ENCODE data around the gene RBCK1.

RBCK1 gene

DNA sequence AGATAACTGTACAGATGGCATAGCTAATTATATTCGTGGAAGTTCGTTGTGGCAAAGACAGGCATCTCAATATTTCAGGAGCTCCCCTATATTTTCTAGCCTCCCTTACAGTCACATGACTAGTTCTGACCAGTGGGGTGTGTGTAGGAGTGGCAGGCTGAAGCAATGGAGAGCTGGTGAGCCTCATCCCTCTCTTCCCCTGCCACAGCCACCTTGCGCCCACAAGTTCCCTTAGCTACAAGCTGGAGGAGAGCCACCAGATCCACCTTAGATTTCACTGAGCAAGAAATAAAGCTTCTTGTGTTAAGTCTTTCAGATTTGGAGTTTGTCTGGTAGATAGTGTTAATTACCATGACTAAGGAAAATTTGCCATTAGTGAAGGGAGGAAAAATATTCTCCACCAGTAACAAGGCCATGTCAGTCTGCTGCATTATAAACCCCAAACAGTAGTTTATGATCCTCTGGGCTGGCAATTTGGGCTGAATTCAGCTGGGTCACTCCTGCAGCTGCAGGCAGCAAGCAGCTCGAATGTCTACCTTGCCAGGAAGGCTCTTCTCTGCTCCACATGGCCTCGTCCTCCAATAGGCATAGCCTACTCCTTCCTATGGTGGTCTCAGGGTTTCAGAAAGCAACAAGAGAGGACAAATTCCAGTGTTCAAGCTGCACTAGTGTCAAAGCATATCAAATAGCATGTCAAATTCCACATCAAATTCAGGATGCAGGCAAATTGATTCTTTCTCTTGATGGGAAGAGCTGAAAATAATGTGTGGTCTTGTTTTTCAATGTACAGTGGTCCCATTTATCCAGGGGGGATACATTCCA, 7.4 kb upstream of the RBCK1 start:
- DNase-seq: no peak

DNA sequence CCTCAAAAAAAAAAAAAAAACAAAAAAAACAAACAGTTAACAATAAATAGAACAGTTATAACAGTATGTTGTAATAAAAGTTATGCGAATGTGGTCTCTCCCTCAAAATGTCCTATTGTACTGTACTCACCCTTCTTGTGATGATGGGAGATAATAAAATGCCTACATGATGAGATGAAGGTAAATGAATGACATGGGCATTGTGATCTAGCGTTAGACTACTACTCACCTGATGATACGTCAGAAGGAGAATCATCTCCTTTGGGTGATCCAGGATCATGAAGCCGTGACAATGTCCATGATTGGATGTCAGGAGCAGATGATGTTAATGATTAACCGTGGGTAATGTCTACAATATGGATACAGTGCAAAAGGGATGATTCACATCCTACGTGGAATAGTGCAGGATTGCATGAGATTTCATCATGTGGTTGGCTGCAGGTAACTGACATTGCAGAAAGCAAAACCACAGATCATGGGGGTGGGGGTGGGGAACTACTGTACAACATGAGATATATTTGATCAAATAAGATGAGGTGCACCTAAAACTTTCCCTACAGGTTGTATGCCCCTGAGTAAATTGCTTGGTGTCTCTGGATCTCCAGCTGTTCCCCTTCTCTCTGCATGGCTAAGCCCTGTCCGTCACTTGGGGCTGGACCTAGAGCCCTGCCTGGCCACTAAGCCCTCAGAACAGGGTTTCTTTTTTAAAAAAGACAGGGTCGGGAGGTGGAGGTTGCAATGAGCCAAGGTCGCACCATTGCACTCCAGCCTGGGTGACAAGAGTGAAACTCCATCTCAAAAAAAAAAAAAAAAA, 6.2 kb upstream of the RBCK1 start:
- no peak for DNase-seq

- DNase-seq: no peak
Measured at GRCh38 chr20:402496-402885, 5.6 kb upstream of the RBCK1 start.

DNA sequence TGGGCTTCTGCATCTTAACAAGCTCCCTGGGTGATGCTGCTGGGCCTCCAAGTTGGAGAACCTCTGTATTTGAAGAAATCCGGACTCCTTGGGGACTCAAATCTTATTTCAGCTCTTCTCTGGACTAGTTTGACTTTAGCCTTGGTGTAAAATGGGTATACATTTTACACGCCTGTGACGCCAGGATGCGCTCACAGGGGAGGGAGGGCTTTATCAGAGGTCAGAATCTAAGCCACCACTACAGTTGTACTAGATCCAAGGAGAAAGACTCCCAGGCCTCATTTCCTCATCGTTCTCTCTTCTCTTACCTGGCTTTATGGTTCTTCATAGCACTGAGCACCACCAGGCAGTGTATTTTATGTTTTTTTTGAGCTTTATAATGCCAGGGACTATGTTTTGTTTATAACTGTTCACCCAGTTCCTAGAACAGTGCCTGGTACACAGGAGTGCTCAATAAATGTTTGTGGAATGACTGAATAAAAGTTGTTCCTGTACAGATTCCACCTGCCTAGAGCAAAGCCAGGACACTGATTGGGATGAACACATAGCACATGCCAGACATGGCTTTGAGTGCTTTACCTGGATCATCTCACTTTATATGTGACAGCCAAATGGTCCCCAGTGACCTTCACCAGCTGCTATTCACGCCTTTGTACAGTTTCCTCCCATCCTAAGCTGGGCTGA, 5.1 kb upstream of the RBCK1 start:
- DNase-seq: no peak

DNA sequence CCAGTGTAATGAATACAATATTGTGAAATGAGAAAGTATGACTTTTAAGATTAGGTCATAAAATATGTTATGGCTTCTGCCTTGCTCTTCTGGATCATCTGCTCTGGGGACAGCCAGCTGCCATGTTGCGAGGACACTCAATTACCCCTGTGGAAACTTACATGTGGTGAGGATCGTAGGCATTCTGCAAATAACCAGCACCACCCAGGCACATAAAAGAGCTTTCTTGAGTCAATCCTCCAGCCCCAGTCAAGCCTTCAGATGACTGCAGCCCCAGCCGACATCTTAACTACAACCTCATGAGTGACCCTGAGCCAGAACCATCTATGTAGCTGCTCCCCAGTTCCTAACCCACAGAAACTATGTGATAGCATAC, 4.5 kb upstream of the RBCK1 start:
- DNase-seq: no peak

DNA sequence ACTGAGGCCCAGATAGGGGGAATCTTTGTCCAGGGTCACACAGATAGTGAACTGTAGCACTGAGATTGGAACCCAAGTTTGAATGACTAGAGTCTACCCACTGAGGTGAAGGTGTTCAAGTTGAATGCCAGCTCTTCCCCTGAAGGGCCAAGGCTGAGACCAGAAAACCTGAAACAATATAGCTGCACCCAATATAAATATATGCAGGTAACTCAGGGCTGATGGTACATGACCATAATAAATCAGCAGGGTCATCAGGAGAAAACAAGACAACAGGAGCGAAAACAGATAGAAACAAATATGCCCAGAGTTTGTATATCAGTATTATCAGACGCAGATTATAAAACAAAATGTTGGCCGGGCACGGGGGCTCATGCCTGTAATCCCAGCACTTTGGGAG, 4.0 kb upstream of the RBCK1 start:
- no peak for DNase-seq

GRCh38 chr20:406200-407132, 1.6 kb upstream of the RBCK1 start:
- DNase-seq: no peak

- DNase-seq: peak; percentile 83
Measured at GRCh38 chr20:407133-407952, 756 bp upstream of the RBCK1 start.

- peak; percentile 79 for DNase-seq
Measured at GRCh38 chr20:408843-409696, 971 bp downstream of the RBCK1 start.

- no peak for DNase-seq
Measured at GRCh38 chr20:409697-410559, 1.8 kb downstream of the RBCK1 start.

DNA sequence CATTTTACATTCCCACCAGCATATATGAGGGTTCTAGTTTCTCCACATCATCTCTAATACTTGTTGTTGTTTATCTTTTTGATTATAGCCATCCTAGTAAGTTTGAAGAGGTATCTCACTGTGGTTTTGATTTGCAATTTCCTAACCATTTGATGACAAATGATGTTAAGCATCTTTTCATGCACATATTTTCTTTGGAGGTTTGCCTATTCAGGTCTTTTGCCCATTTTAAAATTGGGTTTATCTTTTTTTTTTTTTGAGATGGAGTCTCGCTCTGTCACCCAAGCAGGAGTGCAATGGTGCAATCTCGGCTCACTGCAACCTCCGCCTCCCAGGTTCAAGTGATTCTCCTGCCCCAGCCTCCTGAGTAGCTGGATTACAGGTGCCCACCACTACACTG, 4.0 kb downstream of the RBCK1 start:
- no peak for DNase-seq

- no peak for DNase-seq
Measured at GRCh38 chr20:414161-414560, 6.1 kb downstream of the RBCK1 start.

DNA sequence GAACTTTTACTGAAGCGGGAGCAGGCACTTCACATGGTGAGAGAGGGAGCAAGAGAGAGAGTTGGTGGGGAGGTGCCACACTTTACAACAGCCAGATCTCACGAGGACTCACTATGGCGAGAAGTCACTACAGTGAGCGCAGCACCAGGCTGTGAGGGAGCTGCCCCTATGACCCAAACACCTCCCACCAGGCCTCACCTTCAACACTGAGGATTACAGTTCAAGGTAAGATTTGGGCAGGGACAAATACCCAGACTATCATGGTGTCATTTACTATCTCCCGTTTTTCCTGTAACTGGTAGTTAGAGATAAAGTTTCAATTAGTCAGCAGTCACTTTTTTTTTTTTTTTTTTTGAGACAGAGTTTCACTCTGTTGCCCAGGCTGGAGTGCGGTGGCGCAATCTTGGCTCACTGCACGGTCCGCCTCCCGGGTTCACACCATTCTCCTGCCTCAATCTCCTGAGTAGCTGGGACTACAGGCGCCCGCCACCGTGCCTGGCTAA, 7.8 kb downstream of the RBCK1 start:
- no peak for DNase-seq

DNA sequence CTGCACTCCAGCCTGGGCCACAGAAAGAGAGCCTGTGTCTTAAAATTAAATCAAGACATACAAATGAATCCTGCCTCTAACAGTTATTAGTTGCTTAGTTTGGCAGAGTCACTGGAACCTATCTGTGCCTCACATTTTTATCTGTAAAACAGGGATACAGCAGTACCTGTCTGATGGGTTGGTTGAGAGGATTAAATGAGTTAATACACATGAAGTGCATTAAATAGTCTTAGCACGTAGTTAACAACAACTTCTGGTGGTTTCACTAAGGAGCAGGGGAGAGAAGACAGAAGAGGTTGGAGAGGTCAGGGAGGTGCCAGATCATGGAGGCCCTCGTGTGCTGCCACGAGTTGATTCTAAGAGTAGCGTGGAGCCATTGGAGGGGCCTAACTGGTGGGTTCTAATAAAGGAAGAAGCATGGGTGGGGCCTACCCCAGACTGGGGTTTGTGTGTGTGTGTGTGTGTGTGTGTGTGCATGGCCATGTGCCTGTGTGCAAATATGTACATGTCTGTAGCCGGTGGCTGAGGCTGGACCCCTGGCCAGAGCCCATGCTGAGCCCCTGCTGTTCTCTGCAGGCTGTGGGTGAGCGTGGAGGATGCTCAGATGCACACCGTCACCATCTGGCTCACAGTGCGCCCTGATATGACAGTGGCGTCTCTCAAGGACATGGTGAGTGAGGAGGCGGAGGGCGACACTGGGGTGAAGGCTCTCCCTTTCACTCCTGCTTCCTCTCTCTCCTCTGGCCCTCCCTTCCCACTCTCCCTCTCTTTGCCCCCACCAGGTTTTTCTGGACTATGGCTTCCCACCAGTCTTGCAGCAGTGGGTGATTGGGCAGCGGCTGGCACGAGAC, 9.1 kb downstream of the RBCK1 start:
- no peak for DNase-seq

DNA sequence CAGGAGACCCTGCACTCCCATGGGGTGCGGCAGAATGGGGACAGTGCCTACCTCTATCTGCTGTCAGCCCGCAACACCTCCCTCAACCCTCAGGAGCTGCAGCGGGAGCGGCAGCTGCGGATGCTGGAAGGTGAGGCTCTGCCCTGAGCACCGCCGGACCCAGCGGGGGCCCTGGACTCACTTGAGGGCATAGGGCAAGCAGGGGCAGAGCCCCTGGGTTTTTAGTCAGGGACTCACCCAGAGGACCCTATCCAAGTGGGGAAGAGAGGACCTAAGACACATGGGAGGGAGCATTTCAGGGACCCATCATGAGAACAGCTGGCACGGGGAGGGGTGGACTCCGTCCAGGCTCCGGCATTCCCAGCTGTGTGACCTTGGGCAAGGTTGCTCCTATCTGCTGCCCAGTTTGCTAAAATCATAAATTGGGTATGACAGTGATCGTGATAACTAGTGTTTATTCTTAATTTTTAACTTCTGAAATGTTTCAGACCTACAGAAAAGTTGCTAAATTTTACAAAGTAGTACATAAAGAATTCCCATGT, 9.8 kb downstream of the RBCK1 start:
- DNase-seq: no peak

GRCh38 chr20:418858-419365, 10.8 kb downstream of the RBCK1 start:
- DNase-seq: no peak

GRCh38 chr20:419556-420165, 11.6 kb downstream of the RBCK1 start:
- DNase-seq: no peak
